SW 1271 (cell line): ENCODE data around the gene MGP.

Experiments used
- DNase-seq, 2 experiments: peaks; one replicate each; lab custom pipeline; 2025; lab: John Stamatoyannopoulos, UW

MGP gene

GRCh38 chr12:14903386-14904098, 17.9 kb upstream of the MGP start:
- DNase-seq: no peak

DNA sequence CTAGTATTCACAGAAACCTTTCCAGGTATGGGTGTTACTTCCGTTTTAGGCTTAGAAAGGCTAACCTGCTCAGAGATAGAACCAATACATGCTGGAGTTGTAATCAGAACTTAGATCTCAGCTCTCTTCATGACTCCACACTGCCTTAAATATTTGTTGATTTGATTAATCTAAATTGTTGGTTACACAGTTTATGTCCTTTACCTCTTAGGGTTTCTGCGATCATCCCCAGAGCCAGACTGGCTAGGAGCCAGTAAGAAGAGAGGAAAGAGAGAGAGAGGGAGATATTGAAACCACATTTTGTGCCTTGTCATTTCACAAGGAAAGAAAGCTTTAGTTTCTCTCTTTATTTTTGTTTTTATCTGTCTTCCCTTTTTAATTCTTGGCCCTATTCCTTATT, 16.8 kb upstream of the MGP start:
- DNase-seq: no peak

GRCh38 chr12:14901228-14901562, 15.5 kb upstream of the MGP start:
- no peak for DNase-seq

DNA sequence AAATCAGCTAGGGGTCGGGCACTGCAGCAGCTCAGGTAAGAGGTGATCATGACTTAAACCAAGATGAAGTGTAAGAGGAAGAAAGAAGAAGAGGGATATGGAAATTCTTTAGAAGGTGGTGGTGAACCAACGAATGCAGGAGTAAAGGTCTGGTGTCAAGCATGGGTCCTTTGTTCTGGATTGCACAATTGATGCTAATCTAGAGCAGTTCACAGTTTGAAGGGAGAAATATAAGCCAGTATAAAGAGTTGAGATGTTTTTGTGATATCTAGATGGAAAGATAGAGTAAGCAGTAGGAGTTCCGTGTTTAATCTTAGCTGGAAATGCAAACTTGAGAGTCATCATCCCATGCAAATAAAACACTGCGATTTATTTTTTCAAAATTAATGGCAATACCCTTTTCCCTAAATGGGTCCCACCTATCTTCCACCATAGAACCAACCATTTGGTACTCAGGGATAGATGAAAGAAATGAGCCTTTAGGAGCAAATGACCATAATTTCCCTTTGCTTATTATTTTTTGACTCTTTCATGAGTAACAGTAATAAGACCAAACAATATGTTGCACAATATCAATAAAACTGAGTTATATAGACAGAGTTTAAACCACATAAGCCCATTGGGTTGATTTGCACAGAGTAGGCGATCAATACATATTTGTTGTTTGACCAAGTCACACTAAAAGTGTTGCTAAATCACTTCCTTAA, 15.0 kb upstream of the MGP start:
- no peak for DNase-seq

DNA sequence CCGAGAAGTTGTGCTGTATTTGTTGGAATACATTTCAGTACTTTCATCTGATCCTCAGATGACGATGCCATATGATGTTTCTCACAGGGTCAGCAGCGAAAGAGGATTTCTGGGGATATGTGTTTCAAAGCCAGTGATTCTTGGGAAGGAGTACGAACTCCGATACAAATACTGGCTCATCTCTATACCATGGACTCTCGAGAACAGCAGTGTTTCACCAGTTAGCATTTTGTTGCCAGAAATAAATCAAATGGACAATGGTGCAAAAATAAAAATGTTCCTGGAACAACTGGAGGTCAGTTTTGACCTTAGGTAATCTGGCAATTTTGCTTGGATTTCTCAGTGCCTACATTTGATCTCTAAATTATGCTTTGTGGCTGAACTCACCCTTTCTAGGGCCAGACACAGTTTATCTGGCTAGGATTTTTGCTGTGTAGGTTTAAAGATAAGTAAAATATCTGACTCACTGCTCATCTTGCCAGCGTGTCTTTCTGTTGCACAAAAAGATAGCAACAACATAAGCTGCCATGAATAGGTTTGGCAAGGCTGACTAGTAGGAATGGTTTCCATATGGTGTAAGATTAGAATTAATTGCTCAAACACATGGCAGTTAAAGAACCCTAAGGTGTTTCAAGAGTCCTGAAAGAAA, 11.0 kb upstream of the MGP start:
- DNase-seq: no peak

DNA sequence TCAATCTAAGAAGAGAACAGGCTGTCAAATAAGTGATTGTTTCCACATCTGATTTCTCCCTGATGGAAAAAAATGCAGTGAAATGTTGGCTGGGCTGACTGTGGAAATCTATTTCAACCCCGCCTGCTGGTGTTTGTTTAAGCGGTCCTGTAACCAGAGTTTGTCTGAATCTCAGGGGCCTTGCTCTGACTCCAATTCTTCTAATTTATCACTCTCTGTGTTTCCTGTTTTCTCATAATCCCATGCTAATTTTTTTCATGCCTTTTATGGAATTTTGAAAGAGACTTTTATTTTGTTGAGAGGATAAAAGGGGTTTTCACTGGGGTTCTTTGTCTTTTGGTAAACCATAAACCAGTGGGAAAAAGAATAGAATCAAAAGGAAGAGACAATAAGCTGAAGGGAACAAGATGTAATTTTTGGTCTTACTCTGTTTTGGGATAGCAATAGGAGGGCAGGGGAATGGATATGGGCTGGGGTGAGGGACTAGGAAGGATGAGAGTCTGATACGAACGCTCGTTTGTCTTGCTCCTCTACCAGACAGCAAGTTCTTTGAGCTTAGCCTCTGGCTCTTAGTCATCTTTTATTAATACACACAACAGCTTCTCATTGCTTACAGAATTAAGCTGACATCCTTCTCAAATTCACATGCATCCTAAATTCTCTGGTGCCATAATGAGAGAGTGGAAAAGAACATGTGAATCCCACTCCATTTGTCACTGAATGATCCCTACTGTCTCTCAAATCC, 8.0 kb upstream of the MGP start:
- DNase-seq: no peak

GRCh38 chr12:14892726-14893505, 7.3 kb upstream of the MGP start:
- no peak for DNase-seq

DNA sequence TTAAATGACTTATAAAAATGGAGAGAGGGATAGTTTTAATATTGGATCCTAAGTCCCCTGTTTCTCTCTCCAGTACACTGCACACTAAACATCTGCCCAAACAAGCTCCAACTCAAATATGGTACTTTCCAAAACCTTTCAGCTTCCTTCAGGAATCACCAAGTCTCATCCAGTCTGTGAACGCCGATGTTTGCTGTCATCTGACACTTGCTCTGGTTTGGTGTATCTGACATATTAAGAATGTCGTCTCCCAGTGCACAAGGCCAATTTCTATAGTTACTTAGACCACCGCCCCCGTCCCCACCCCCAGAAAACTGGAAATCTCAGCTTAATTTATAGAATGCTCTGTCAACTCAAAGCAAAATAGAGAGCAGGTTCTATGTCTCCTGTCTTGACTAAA, 5.0 kb upstream of the MGP start:
- DNase-seq: no peak

GRCh38 chr12:14886271-14886670, 617 bp upstream of the MGP start:
- DNase-seq: no peak

DNA sequence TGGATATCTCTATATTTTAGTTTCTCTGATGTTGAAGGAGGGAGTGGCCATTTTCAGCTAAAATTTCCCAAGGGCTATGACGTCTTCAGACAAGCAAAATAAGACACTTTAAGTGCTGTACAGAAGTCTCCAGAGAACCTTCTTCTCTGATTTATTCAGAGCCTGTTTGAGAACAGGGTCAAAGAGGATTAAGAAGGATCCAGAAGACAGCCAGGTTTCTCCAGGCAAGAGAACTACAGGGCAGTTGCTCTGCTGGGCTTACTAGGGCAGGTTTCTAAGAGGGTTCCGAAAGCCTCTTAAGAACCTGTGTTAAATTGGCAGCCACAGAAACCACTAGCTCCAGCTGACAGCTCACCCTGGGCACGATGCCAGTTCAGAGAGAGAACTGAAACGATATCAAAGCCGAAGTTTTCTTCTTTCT, 1.2 kb downstream of the MGP start:
- no peak for DNase-seq

- DNase-seq: no peak
Observed at GRCh38 chr12:14883686-14884085, 2.0 kb downstream of the MGP start.

DNA sequence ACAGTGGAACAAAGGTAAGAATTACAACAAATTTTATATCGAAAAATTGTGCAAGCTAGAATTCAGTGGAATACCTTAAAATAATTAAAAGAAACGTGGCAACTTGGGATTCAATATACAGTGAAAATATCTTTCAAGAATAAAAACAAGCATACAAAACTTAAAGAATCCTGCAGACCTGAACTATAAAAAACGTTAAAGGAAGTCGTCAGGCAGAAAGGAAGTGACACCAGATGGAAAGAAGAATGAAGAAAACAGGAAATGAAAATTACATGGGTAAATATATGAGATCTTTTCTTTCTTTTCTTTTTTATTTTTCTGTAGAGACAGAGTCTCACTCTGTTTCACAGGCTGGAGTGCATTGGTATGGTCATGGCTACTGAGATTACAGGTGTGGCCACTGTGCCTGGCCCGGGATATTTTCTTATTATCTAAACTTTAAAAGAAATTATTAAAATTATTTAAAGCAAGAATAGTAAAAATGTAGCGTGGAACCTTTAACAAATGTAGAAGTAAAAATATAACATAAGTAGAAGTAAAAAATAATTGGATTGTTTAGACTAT, 4.7 kb downstream of the MGP start:
- DNase-seq: no peak

DNA sequence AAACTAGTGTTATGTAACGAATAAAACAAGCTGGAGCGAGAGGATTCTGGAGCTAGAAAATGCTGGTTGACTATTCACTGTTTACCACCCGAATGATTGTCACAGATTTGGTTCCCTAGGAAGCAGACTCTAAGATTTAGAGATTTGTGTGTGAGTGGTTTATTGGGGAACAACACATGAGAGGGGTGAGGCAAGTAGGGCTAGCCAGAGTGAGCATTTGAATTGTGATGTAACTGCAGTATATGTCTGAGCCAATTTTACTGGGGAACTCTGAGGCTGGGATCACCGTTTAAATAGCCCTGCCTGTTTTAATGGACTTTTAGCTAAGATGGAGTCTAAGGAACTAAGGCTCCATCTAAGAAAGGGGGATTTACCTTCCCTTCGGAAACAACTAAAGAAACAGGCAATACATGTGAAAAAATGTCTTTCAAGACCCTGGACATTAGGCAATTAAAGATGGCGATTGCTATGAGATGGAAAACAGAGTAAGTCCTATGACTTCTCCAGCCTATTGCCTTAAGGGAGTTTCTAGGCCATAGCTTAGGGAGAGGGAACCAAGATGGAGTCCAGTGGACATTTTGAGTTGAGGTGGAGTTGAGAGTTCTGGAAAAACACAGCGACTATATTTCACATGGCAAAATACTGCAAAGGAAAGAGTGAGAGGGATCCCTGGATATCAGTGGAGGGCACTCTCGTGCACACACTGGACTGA, 6.3 kb downstream of the MGP start:
- DNase-seq: no peak

GRCh38 chr12:14878488-14878887, 7.2 kb downstream of the MGP start:
- no peak for DNase-seq

DNA sequence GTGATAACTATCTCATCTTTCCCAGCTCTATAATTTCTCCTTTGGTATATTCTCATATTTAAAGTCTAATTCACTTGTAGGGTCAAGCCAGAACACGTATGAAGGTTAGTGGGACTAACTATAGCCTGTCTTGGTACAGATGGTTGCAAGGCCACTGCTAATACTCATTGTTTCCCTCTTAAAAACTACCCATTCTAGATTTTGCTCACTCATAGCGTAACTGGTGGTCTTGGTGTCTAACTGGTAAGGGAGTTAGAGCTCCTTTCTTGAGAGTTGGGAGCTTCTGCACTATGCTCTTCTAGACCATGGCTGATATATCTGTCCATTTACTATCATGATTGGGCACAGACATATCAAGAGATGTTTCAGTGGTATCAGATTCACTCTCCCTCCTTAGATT, 8.8 kb downstream of the MGP start:
- DNase-seq: no peak

DNA sequence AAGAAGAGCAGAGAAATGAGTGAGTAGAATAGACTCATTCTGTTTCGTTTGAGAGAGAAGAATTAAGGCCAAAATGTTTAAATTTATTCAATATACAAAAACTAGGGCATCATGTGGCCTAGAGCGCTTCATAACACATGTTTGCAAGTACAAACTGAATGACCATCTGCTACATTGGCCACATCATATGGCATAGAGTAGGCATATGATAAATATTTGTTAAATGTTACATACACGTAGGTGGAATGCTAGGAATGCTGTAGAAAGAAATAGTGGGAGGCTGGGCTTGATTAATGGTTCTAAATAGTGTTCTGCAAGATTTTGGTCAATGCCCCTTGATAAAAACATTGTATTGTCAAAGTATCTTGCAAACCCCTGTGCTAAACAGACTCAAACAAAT, 10.8 kb downstream of the MGP start:
- no peak for DNase-seq

DNA sequence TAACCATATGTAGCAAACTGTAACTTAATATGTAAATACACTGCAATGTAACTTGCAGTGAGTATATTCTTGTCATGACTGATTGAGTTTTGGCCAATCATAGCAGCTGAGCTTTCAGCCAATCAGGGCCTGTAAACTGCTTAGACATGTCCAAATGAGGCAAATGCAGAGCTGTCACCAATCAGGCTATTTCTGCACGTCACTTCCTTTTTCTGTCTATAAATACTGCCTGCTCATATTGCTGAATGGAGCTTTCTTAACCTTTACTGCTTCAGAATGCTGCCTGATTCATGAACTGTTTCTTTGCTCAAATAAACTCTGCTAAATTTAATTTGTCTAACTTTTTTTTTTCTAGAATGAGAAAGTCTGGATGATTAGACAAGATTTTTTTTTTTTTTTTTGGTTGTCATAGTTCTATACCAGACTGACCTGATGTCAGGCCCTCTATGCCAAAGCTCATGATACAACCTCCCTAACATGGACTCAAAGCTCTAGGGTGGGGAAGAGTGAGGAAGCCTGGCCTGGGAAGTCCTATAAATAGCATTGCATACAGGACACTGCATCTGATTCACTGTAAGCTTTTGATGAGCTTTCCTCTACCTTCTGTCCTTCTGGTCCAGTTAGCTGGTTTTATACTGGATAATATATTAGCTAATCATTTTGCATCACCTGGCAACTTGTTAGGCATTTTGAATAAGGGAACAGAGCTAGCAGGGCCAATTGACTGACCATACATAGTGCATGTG, 12.0 kb downstream of the MGP start:
- DNase-seq: no peak

DNA sequence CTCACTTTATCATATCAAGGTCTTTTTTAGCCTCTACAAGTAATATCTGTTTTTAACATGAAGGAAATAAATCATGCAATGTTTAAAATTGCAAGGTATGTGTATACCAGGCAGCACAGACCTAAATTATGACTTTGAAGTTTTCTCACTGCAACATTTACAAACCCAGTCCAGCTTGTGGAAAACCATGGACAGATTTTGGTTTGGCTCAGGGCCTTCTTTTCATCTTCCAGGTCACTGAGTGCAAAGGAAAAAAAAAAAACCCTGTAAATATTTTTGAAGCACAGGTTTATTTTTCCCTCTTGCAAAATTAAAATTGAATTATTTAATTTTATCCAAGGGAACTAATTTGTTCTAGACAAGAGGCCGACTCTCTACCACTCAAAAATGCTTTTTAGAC, 13.8 kb downstream of the MGP start:
- no peak for DNase-seq

- no peak for DNase-seq
Observed at GRCh38 chr12:14871247-14871646, 14.4 kb downstream of the MGP start.

DNA sequence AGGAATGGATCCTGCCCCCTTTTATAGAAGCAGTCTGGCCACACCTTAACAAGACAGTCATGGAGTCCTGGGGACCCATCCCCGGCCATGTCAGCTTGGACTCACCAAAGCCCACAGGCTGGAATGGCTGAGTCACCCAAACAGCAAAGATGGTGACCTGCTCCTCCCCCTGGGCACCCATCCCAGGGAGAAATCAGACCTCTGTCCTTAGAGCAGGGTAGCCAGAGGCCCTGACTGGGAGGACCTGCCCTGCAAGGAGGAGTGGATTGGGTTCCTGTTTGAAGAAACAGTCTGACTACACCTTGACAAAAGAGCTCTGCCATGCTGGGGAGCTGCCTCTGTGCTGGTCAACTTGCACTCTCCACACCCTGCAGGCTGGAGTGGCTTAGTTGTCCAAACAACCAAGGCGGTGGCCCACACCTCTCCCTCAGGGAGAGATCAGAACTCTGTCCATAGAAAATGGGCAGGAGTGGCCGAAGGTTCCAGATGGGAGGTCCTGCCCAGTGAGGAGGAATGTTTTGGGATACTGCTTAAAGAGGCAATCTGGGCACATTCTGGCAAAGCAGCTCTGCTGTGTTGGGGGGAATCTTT, 16.6 kb downstream of the MGP start:
- no peak for DNase-seq
